ELR (cell line): Measurements from ENCODE around the gene CAMKV.
"Not testable (repeated sequence)": the region's sequence is repeated elsewhere in the genome, so short reads cannot be mapped to it uniquely, and the experiment has no call there.

Experiments used
- DNase-seq: peaks from one replicate; pipeline ENCODE4 v3.0.0-alpha.2; 2015; ENCODE audit warnings: low read depth

CAMKV gene

DNA sequence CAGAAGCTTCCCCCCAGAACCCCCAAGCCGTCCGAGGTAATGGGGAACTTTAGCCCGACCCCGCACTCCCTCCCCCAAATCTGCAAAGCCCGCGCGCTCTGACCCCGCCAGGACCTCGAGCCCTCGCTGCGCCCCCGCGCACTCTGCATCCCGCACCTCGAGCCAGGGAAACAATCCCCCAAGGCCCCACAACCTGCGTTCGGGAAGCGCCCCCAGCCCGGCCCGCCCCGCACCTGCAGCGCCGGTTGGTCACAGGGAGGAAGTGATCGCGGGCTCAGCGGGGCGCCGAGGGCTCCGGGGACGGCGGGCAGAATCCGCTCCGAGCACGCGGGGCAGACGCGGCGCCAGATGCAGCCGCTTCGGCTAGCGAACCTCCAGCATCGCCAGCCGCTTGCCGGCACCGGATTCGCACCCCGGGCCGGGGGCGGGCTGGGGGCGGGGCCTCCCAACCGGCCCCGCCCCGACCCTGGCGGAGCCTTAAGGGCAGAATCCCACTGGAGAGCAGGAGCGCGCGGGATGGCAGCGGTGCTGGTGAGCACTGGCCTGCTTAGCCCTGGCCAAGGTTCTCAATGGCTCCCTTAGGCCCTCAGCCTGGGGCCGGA lies at the start of gene CAMKV:
Gene CAMKV (minus strand): TSS at position 382 of the 602 bp plus-strand sequence. CDS start 7,518 bp downstream, outside the sequence.
- no peak for DNase-seq

DNA sequence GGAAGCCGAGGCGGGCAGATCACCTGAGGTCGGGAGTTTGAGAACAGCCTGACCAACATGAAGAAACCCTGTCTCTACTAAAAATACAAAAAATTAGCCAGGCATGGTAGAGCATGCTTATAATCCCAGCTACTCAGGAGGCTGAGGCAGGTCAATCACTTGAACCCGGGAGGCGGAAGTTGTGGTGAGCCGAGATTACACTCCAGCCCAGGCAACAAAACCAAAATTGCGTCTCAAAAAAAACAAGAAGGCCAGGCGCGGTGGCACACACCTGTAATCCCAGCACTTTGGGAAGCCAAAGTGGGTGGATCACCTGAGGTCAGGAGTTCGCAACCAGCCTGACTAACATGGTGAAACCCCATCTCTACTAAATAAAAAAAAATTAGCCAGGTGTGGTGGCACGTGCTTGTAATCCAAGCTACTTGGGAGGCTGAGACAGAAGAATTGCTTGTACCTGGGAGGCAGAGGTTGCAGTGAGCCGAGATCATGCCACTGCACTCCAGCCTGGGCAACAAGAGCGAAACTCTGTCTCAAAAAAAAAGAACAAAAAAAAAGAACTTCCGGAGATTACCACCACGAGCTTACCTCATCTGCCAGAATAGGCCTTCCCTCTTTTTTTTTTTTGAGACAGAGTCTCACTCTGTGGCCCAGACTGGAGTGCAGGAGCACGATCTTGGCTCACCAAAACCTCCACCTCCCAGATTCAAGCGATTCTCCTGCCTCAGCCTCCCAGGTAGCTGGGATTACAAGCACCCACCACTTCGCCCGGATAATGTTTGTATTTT lies 48.3 kb upstream of the CAMKV start:
- DNase-seq, result not testable (repeated sequence)

DNA sequence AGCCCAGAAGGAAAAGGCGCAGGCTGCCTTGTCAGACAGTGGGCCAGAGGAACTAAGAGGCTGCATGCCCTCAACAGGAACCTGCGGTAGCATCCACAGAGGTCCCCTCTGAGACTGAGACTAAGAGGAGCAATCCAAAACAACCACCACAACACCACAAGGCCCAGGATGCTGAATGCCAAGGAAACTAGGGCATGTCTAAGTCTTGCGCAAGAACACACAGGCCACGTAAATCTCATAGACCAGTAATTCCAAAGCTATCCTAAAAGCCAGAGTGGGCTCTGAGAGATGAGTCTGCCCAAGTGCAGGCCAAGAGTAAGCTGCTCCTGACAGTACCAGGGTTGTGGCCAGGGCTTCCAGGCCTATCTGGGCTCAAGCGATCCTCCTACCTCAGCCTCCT lies 47.0 kb upstream of the CAMKV start:
- DNase-seq, result peak; percentile 22

GRCh38 chr3:49914906-49915305 lies 45.2 kb upstream of the CAMKV start:
- no peak for DNase-seq

GRCh38 chr3:49912881-49913281 lies 43.2 kb upstream of the CAMKV start:
- no peak for DNase-seq

GRCh38 chr3:49911611-49912010 lies 41.9 kb upstream of the CAMKV start:
- no peak for DNase-seq

- no peak for DNase-seq
These were observed 41.4 kb upstream of the CAMKV start for GRCh38 chr3:49911124-49911420.

- no peak for DNase-seq
These were observed 40.9 kb upstream of the CAMKV start for GRCh38 chr3:49910409-49911123.

DNA sequence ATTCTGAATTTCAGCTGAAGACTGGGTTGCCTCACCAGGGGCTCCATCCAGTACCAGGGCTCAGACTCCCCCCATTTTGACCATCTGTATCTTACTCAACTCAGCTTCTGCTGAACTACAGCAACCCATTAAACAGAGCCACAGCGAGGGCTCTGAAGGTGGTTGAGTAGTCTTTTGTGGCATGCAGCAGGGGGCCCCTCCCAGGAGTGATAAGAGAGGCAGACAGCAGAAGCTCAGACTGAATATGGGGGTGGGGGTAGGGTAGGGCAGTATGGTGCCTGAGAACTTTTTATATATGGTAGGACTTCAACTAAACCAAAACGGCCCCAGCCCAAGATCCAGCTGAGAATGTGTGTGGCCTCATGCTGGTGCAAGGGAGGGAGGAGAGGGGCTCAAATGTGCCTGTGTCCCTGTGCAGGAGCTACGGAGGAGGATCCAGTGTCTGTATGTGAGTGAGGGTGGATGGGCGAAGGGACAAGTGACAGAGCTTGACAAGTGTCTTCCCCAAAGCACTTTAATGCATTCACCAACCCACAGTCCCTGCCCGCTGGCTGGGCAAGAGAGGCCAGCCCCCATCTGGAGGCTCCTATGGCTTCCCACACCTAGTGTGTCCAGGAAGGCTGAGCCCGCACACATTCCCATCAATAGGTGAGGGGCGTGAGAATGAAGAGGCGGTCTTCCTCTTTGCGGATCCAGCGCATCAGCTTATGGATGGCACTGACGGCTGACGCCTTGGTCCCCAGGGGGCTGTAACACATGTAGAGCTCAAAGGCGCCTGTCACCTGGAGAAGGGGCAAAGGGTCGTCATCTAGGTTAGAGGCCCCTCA lies 38.9 kb upstream of the CAMKV start:
- no peak for DNase-seq

DNA sequence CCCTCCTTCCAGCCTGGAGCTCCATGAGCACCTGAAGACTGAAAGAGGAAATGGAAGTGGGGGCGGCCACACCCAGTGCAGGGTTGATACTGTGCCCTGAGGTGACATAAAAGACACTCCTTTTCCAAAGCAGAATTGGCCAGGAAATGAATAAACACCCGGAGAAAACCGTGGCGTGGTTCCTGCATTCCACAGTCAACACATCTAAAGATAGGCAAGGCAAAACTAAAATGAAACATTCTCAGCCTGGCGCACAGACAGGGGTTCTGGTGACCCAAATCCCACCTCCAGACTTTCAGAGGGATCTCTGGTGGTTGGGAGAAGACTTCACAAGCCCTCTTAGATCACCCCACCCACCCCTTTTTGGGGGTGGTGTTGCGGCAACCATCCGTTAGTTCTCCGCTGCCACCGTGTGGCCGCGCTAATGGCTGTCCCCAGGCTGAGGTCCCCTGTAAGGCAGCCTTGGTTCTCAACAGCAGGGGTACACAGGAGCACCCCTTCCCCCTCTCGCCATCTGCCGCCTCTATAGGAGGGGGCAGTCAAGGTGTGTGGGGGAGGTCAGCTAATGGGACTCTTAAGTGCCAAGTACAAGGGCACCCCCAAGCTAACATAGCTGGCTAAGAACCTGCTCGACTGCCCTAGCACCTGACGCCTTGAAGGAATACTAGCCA lies 36.5 kb upstream of the CAMKV start:
- peak; percentile 66 for DNase-seq

- not testable (repeated sequence) for DNase-seq
These were observed 34.7 kb upstream of the CAMKV start for GRCh38 chr3:49904448-49904847.

GRCh38 chr3:49903451-49904424 lies 34.0 kb upstream of the CAMKV start, which contains the start of gene MST1R:
MST1R (minus strand) TSS chr3:49903873; CDS start chr3:49903609, 264 bp downstream.
- peak; percentile 10 for DNase-seq

- no peak for DNase-seq
These were observed 33.0 kb upstream of the CAMKV start for GRCh38 chr3:49902511-49903345.

DNA sequence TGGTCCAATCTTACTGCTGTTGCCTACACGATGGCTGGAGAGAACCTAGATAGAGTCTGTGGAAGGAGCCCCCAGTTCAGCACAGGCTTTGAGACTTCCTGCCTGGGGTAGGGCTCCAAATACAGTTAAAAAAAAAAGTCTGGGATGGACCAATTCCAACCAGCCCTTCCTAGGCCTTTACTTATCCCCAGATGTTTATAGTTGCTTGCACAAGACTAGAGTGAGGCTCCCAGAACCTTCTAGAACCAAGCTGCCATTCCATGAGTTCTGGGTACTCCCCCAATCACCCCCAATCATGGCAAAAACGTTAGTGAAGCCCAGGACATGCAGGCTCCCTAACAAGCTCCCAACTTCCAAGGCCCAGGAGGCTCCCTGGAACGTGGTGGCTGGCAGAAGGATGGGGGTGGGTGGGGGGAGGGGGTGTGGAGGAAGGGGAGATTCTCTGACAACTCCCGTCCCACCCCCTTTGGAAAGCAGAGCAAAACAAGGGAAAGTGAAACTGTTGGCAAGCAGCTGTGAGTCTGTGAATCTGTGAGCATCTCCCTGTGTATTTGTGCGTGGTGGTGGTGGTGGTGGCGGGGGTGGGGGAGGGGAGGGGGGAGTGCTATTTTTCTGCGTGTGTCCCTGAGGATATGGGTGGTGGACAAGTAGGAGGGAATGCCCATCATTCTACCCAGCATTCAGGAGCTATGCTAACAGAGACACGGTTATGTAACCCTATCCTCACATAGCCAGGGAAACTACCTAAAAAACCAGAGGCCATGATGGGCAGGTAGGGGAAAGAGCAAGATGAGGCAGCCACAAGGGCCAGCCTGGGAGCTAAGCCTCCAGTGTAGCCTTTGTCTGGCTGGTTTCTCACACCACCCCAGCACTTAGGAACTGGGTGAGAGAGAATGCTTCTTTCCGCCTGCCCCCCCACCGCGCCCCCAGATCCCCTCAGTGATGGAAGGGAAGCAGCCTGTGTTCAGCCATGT lies 31.9 kb upstream of the CAMKV start:
- no peak for DNase-seq

DNA sequence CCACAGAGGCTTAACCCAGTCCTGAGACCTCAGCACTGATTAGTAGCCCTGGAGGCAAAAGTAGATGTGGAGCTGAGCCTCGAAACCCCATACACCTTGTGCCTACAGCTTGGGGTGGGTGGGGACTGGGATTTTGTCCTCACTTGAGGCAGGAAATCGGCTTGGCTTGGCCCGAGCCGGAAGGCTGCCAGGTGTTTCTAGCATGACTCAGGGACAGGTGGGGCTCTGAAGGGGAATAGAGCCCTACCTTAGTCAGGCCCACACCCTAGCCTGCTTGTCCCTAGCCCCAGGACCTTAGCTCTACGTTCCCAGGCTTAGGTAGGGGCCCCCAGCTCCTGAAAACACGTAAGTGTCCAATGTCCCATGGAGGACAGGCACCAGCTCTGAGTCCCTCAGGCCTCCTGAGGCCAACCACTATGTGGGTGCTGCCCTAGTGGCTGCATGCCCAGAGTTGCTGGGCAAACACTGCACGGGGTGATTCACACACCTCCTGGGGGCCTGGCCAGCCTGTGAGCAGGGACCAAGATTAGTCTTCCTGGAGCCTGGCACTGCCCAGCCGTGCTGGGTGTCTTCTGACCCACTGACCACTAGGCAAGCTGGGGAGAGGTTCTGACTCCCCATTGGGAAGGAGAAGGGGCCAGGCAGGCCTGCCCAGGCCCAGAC lies 30.9 kb upstream of the CAMKV start:
- DNase-seq, result peak; percentile 52

DNA sequence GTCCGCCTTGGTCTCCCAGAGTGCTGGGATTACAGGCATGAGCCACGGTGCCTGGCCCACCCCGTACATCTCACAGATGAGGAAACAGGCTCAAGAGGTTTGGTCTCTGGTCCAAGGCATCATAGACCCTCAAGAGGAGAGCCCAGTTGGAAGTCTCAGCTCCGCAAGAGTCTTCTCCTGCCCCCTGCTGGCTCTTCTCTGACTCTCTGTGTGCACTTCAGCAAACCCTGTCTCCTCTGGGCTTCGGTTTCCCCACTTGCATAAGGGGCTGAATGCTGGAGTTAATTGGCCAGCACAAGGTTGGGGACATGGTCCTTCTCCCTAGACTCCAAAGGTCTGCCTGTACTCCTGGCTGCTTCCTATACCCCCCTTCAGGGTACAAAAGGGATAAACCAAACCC lies 30.1 kb upstream of the CAMKV start:
- peak; percentile 17 for DNase-seq

DNA sequence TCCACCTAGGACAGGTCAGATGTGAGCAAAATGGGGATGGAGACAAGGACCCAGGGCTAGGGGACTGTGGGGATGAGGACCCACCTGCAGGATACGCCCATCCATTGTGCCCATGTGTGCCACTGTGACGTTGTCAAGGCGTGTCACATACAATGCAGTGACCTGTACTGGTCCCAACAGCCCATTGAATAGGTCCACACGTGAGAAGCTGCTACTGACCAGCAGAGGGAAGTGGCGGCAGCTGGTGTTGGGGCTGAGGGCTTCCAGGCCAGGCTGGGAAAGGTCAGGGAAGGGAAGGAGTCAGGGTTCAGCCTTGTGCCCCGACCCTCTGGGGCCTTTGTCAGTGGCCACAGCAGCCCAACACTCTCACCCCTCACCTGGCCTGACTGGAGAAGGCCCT lies 29.3 kb upstream of the CAMKV start:
- no peak for DNase-seq

GRCh38 chr3:49896345-49896744 lies 26.6 kb upstream of the CAMKV start:
- DNase-seq, result no peak
